HepG2 (cell line): Measurements from ENCODE around the gene AKAP6. TPM values are rescaled to one million over a fixed set of nuclear protein-coding genes. Genes with fewer than 3 reads are reported as not detected.

ENCODE experiments used
- ARNT ChIP-seq: fragments of 450-650 bp; IDR thresholded peaks from 2 replicates; pipeline ENCODE4 v1.6.1; 2017
- ASH2L ChIP-seq: fragments of 300-600, 200-600 bp; sonication (generic); IDR thresholded peaks from 2 replicates; pipeline ENCODE4 v1.7.0; 2017; ENCODE audit warnings: low read depth, mild to moderate bottlenecking, moderate library complexity, mixed read lengths, low read length; ENCODE audit not compliant: insufficient read length
- ATAD3A ChIP-seq: sonication (generic); formaldehyde crosslinking; IDR thresholded peaks from 2 replicates; pipeline ENCODE4 v1.4.0; 2020; ENCODE audit warnings: missing genetic modification reagents
- CHD2 ChIP-seq: IDR thresholded peaks from 2 replicates; pipeline ENCODE4 v1.6.1; 2011; ENCODE audit warnings: low read depth, low read length, improper control_type of control experiment
- ERF ChIP-seq: IDR thresholded peaks from 2 replicates; pipeline ENCODE4 v1.6.1; 2018; ENCODE audit warnings: missing biosample characterization, missing genetic modification reagents
- RFXANK ChIP-seq: IDR thresholded peaks from 2 replicates; pipeline ENCODE4 v1.6.1; 2016
- SALL2 ChIP-seq: sonication (generic); formaldehyde crosslinking; IDR thresholded peaks from 2 replicates; pipeline ENCODE4 v1.8.1; 2023; ENCODE audit warnings: mild to moderate bottlenecking, missing genetic modification reagents, inconsistent platforms
- XRCC5 ChIP-seq: fragments of 200-400 bp; formaldehyde crosslinking; optimal IDR thresholded peaks from 2 replicates; pipeline ENCODE3; 2017; ENCODE audit warnings: mild to moderate bottlenecking, low read length
- ZNF224 ChIP-seq: sonication (generic); formaldehyde crosslinking; IDR thresholded peaks from 2 replicates; pipeline ENCODE4 v1.5.0; 2020; ENCODE audit warnings: mild to moderate bottlenecking, missing genetic modification reagents
- ZNF589 ChIP-seq: sonication (generic); formaldehyde crosslinking; conservative IDR thresholded peaks from 2 replicates; pipeline ENCODE4 v1.8.0; 2022; ENCODE audit warnings: mild to moderate bottlenecking, moderate library complexity, missing genetic modification reagents
- ZNF713 ChIP-seq: sonication (generic); formaldehyde crosslinking; IDR thresholded peaks from 2 replicates; pipeline ENCODE4 v1.4.0; 2020; ENCODE audit warnings: mild to moderate bottlenecking, missing genetic modification reagents
- ZNF720 ChIP-seq: sonication (generic); formaldehyde crosslinking; IDR thresholded peaks from 2 replicates; pipeline ENCODE4 v1.4.0; 2020; ENCODE audit warnings: missing genetic modification reagents
- ZNF724P ChIP-seq: sonication (generic); formaldehyde crosslinking; IDR thresholded peaks from 2 replicates; pipeline ENCODE4 v1.8.0; 2022; ENCODE audit warnings: missing genetic modification reagents, borderline replicate concordance
- ZNF746 ChIP-seq: sonication (generic); formaldehyde crosslinking; IDR thresholded peaks from 2 replicates; pipeline ENCODE4 v1.8.0; 2022; ENCODE audit warnings: mild to moderate bottlenecking, missing genetic modification reagents
- polyA plus RNA-seq, 8 experiments: library from polyadenylated mRNA; depleted of rRNA in 3 of 8; stranded (reverse) in 7 of 8; unstranded in 1 of 8; fragments of >200 nt; fragmentation: Illumina TruSeq in 4 of 8; extraction: Trizol in 4 of 8; gene quantifications; 2 replicates each; pipeline versions ENCODE4 v1.2.1 to v1.2.3, GENCODE V29; 2011 to 2016; ENCODE audit warnings: low read depth in 4 of 8, missing spikeins in 1 of 8, mixed read lengths in 1 of 8; ENCODE audit not compliant: insufficient read depth in 1 of 8
- total RNA-seq, 5 experiments: library from RNA; depleted of rRNA; stranded (reverse); fragments of >200 nt; fragmentation: Illumina TruSeq; extraction: Trizol; gene quantifications; 2 replicates each; pipeline ENCODE4 v1.2.3, GENCODE V29; 2016; ENCODE audit warnings: low read depth in 1 of 5
- TF ChIP-seq, protein P1 (sequence below): sonication (generic); formaldehyde crosslinking; IDR thresholded peaks from 2 replicates; pipeline ENCODE4 v1.4.0; 2020; ENCODE audit warnings: mild to moderate bottlenecking, missing genetic modification reagents
- TF ChIP-seq, protein P2 (sequence below): sonication (generic); formaldehyde crosslinking; IDR thresholded peaks from 2 replicates; pipeline ENCODE4 v1.4.0; 2020; ENCODE audit warnings: missing genetic modification reagents; ENCODE audit errors: not compliant biosample characterization
- TF ChIP-seq, protein P3 (sequence below): sonication (generic); formaldehyde crosslinking; IDR thresholded peaks from 2 replicates; pipeline ENCODE4 v1.4.0; 2020; ENCODE audit warnings: missing genetic modification reagents
- TF ChIP-seq, protein P4 (sequence below): sonication (generic); formaldehyde crosslinking; IDR thresholded peaks from 2 replicates; pipeline ENCODE4 v1.8.0; 2022; ENCODE audit warnings: mild to moderate bottlenecking, missing genetic modification reagents, moderate library complexity
- TF ChIP-seq, protein P5 (sequence below): IDR thresholded peaks from 2 replicates; pipeline ENCODE4 v1.6.1; 2012; ENCODE audit warnings: low read depth, low read length, improper control_type of control experiment

Gene AKAP6
- total and polyA plus RNA-seq, 2 of the 13 experiments (the other 11 are each of a cell fraction or from before 2014, with no cell fraction given), result 1.4 TPM

DNA sequence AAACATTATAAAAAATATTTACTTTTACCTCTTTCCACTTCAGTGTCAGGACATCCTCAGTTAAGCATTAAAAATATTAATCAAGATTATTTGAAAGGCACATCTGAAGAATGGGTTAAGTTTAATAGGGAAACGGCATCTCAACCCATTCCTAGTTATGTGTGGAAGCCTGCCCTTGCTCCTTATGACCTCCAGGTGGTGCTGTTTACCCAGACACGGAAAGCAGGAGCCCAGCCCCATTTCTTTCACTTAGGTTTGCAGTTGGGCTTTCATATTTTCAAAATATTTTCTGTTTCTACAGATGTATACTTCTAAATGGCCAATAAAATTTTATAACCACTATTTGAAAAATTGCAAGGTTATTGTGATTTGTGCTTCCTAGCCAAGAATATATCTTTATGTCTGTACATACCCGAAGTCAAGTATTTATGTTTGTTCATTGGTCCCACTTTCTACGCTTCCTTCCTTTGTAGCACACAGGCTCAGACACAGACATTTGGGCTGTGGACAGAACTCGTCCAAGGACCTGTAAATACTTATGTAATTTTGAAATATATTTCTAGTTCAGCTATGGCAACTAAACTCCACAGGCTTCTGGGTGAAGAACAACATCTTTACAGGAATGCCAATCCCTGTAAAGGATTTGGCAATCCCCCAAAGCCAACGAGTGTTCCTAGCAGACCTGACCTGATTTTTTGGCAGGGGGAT is 247.1 kb downstream of the AKAP6 start (continued):
- TF ChIP-seq ASH2L (no peak), ZNF746 (CRISPR knock-in tag) (no peak), ZNF724P (no peak), ZNF224 (CRISPR knock-in tag) (no peak), ZNF720 (CRISPR knock-in tag) (no peak), ZNF713 (CRISPR knock-in tag) (no peak), RFXANK (CRISPR knock-in tag) (peak; percentile 32; the same call in 1 of the 2 replicates), ARNT (no peak), ZNF589 (CRISPR knock-in tag) (no peak), ERF (peak; percentile 79; the same call in 1 of the 2 replicates), SALL2 (CRISPR knock-in tag) (no peak), XRCC5 (no peak), ATAD3A (no peak), CHD2 (no peak)
- TF ChIP-seq, protein P1, sequence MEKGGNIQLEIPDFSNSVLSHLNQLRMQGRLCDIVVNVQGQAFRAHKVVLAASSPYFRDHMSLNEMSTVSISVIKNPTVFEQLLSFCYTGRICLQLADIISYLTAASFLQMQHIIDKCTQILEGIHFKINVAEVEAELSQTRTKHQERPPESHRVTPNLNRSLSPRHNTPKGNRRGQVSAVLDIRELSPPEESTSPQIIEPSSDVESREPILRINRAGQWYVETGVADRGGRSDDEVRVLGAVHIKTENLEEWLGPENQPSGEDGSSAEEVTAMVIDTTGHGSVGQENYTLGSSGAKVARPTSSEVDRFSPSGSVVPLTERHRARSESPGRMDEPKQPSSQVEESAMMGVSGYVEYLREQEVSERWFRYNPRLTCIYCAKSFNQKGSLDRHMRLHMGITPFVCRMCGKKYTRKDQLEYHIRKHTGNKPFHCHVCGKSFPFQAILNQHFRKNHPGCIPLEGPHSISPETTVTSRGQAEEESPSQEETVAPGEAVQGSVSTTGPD (CRISPR knock-in tag), result no peak
- TF ChIP-seq, protein P2, sequence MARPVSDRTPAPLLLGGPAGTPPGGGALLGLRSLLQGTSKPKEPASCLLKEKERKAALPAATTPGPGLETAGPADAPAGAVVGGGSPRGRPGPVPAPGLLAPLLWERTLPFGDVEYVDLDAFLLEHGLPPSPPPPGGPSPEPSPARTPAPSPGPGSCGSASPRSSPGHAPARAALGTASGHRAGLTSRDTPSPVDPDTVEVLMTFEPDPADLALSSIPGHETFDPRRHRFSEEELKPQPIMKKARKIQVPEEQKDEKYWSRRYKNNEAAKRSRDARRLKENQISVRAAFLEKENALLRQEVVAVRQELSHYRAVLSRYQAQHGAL (CRISPR knock-in tag), result no peak
- TF ChIP-seq, protein P3, sequence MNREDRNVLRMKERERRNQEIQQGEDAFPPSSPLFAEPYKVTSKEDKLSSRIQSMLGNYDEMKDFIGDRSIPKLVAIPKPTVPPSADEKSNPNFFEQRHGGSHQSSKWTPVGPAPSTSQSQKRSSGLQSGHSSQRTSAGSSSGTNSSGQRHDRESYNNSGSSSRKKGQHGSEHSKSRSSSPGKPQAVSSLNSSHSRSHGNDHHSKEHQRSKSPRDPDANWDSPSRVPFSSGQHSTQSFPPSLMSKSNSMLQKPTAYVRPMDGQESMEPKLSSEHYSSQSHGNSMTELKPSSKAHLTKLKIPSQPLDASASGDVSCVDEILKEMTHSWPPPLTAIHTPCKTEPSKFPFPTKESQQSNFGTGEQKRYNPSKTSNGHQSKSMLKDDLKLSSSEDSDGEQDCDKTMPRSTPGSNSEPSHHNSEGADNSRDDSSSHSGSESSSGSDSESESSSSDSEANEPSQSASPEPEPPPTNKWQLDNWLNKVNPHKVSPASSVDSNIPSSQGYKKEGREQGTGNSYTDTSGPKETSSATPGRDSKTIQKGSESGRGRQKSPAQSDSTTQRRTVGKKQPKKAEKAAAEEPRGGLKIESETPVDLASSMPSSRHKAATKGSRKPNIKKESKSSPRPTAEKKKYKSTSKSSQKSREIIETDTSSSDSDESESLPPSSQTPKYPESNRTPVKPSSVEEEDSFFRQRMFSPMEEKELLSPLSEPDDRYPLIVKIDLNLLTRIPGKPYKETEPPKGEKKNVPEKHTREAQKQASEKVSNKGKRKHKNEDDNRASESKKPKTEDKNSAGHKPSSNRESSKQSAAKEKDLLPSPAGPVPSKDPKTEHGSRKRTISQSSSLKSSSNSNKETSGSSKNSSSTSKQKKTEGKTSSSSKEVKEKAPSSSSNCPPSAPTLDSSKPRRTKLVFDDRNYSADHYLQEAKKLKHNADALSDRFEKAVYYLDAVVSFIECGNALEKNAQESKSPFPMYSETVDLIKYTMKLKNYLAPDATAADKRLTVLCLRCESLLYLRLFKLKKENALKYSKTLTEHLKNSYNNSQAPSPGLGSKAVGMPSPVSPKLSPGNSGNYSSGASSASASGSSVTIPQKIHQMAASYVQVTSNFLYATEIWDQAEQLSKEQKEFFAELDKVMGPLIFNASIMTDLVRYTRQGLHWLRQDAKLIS (CRISPR knock-in tag), result no peak
- TF ChIP-seq, protein P4, sequence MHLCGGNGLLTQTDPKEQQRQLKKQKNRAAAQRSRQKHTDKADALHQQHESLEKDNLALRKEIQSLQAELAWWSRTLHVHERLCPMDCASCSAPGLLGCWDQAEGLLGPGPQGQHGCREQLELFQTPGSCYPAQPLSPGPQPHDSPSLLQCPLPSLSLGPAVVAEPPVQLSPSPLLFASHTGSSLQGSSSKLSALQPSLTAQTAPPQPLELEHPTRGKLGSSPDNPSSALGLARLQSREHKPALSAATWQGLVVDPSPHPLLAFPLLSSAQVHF (CRISPR knock-in tag), result no peak
- TF ChIP-seq, protein P5, sequence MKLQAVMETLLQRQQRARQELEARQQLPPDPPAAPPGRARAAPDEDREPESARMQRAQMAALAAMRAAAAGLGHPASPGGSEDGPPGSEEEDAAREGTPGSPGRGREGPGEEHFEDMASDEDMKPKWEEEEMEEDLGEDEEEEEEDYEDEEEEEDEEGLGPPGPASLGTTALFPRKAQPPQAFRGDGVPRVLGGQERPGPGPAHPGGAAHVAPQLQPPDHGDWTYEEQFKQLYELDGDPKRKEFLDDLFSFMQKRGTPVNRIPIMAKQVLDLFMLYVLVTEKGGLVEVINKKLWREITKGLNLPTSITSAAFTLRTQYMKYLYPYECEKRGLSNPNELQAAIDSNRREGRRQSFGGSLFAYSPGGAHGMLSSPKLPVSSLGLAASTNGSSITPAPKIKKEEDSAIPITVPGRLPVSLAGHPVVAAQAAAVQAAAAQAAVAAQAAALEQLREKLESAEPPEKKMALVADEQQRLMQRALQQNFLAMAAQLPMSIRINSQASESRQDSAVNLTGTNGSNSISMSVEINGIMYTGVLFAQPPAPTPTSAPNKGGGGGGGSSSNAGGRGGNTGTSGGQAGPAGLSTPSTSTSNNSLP, result peak; percentile 67
